ENCODE results near the gene NPPA. TPM values are rescaled to one million over a fixed set of nuclear protein-coding genes. Genes with fewer than 3 reads are reported as not detected.

NPPA gene
- total and polyA plus RNA-seq, 9 of the 15 experiments (the other 6 are each of a cell fraction or from before 2014, with no cell fraction given): not detected

DNA sequence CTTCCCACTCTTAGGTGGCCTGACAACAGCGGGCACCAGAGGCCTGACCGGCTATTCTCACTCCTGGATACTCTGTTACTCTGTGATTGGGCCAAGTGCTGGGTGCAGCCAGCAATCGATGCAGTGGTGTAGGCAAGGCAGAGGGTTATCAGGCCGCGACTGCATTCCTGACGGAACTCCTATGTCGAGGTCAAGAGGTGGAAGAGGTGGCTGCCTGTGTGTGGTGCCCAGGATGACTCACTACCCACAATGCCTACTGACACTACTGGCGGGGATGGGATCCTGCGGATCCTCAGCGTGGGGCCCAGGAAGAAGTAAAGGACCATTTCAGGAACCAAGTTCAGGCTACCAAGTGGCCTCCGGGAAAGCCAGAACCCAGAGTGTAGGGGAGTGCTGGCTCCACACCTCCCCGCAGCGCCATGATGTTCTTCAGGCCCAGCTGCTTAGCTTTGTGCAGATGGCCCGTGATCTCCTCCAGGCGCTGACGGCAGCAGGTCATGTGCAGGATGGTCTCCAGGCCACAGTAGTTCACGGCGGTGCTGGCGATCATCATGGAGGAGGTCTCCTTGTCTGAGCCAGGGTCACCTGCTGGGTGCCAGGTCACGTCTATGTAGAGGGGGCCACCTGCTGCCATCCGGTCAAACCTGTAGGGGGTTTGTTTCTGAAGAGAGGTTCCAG lies 46.7 kb downstream of the NPPA start (continued):
- TF ChIP-seq, protein P1, sequence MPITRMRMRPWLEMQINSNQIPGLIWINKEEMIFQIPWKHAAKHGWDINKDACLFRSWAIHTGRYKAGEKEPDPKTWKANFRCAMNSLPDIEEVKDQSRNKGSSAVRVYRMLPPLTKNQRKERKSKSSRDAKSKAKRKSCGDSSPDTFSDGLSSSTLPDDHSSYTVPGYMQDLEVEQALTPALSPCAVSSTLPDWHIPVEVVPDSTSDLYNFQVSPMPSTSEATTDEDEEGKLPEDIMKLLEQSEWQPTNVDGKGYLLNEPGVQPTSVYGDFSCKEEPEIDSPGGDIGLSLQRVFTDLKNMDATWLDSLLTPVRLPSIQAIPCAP (CRISPR knock-in tag; IDR thresholded peaks at IDR 0.05; ENCODE audit: borderline replicate concordance): no peak
- no peak for TF ChIP-seq PRPF4 (IDR thresholded peaks at IDR 0.05; ENCODE audit: insufficient read depth, low read depth, low read length, poor library complexity, severe bottlenecking)
- TF ChIP-seq ZSCAN29 (IDR thresholded peaks at IDR 0.05): no peak
- TF ChIP-seq ARID2 (IDR thresholded peaks at IDR 0.05): no peak
- TF ChIP-seq, protein P2, sequence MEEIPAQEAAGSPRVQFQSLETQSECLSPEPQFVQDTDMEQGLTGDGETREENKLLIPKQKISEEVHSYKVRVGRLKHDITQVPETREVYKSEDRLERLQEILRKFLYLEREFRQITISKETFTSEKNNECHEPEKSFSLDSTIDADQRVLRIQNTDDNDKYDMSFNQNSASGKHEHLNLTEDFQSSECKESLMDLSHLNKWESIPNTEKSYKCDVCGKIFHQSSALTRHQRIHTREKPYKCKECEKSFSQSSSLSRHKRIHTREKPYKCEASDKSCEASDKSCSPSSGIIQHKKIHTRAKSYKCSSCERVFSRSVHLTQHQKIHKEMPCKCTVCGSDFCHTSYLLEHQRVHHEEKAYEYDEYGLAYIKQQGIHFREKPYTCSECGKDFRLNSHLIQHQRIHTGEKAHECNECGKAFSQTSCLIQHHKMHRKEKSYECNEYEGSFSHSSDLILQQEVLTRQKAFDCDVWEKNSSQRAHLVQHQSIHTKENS (CRISPR knock-in tag; IDR thresholded peaks at IDR 0.05): no peak
- no peak for TF ChIP-seq NRF1 (conservative IDR thresholded peaks at IDR 0.05 in 1 of 2, IDR thresholded peaks at IDR 0.05 in 1 of 2)
- no peak for TF ChIP-seq POLR2AphosphoS5 (IDR thresholded peaks at IDR 0.05; ENCODE audit: control insufficient read depth, insufficient read depth, low read depth, low read length)
- TF ChIP-seq, protein P3, sequence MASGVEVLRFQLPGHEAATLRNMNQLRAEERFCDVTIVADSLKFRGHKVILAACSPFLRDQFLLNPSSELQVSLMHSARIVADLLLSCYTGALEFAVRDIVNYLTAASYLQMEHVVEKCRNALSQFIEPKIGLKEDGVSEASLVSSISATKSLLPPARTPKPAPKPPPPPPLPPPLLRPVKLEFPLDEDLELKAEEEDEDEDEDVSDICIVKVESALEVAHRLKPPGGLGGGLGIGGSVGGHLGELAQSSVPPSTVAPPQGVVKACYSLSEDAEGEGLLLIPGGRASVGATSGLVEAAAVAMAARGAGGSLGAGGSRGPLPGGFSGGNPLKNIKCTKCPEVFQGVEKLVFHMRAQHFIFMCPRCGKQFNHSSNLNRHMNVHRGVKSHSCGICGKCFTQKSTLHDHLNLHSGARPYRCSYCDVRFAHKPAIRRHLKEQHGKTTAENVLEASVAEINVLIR (CRISPR knock-in tag; IDR thresholded peaks at IDR 0.05): peak; percentile 8; the same call in 1 of the 2 replicates
- TF ChIP-seq RB1 (IDR thresholded peaks at IDR 0.05; ENCODE audit: low read depth): no peak
- TF ChIP-seq RBBP5 (IDR thresholded peaks at IDR 0.05; ENCODE audit: borderline replicate concordance, insufficient read depth, low read length, poor library complexity, severe bottlenecking): peak; percentile 9
- TF ChIP-seq POLR2G (IDR thresholded peaks at IDR 0.05; ENCODE audit: low read depth, low read length): peak; percentile 69
- TF ChIP-seq ZNF134 (CRISPR knock-in tag; conservative IDR thresholded peaks at IDR 0.05): 0 out of 2 replicates have a peak, but pooled peaks have one; percentile 5
- TF ChIP-seq, protein P4, sequence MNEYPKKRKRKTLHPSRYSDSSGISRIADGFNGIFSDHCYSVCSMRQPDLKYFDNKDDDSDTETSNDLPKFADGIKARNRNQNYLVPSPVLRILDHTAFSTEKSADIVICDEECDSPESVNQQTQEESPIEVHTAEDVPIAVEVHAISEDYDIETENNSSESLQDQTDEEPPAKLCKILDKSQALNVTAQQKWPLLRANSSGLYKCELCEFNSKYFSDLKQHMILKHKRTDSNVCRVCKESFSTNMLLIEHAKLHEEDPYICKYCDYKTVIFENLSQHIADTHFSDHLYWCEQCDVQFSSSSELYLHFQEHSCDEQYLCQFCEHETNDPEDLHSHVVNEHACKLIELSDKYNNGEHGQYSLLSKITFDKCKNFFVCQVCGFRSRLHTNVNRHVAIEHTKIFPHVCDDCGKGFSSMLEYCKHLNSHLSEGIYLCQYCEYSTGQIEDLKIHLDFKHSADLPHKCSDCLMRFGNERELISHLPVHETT (CRISPR knock-in tag; conservative IDR thresholded peaks at IDR 0.05 in 1 of 2, IDR thresholded peaks at IDR 0.05 in 1 of 2): peak in 1 of 2 experiments; percentile 69; a peak in 2 of 4 replicates
- no peak for TF ChIP-seq SUPT5H (IDR thresholded peaks at IDR 0.05)
- TF ChIP-seq ZNF76 (CRISPR knock-in tag; IDR thresholded peaks at IDR 0.05; ENCODE audit: borderline replicate concordance): no peak
- no peak for TF ChIP-seq ZBTB1 (CRISPR knock-in tag; IDR thresholded peaks at IDR 0.05; ENCODE audit: borderline replicate concordance, low read depth)
- TF ChIP-seq IRF2 (CRISPR knock-in tag; IDR thresholded peaks at IDR 0.05): no peak
- no peak for TF ChIP-seq STAG1 (CRISPR knock-in tag; IDR thresholded peaks at IDR 0.05; ENCODE audit: borderline replicate concordance)
- TF ChIP-seq CTBP1 (IDR thresholded peaks at IDR 0.05; ENCODE audit: borderline replicate concordance): peak; percentile 28; the same call in 1 of the 2 replicates
- TF ChIP-seq PCBP2 (IDR thresholded peaks at IDR 0.05; ENCODE audit: low read depth, low read length, poor library complexity, severe bottlenecking): no peak
- no peak for TF ChIP-seq KLF10 (CRISPR knock-in tag; IDR thresholded peaks at IDR 0.05)

All from K562 (cell line).